Neural progenitor cell (in vitro differentiated cells): ENCODE measurements around the gene ODAD2.

Experiments
- CTCF ChIP-seq: fragments of 200-600 bp; sonication (generic); IDR thresholded peaks from 2 replicates; pipeline ENCODE4 v1.5.1; 2017; ENCODE audit warnings: antibody characterized with exemption, mild to moderate bottlenecking
- EZH2 ChIP-seq: fragments of 200-600 bp; sonication (generic); IDR thresholded peaks from 2 replicates; pipeline ENCODE4 v1.6.1; 2017; ENCODE audit warnings: antibody characterized with exemption, mild to moderate bottlenecking, moderate library complexity
- EZH2phosphoT487 ChIP-seq: fragments of 200-600 bp; sonication (generic); IDR thresholded peaks from 2 replicates; pipeline ENCODE4 v1.6.1; 2017; ENCODE audit warnings: antibody characterized with exemption

- TF ChIP-seq CTCF: no peak
- no peak for TF ChIP-seq EZH2phosphoT487
- no peak for TF ChIP-seq EZH2
Measured at GRCh38 chr10:27912231-27912630, 86.6 kb downstream of the ODAD2 start.
